DMS153 treated with DMSO at 0.1 percent for 48 hours (cell line): ENCODE results near the gene HLA-DPB1.
"Not testable (repeated sequence)": the region's sequence is repeated elsewhere in the genome, so short reads cannot be mapped to it uniquely, and the experiment has no call there.

ENCODE experiments used
- DNase-seq: peaks from one replicate; lab custom pipeline; 2025; ENCODE audit not compliant: unreplicated experiment; lab: John Stamatoyannopoulos, UW

HLA-DPB1 gene

DNA sequence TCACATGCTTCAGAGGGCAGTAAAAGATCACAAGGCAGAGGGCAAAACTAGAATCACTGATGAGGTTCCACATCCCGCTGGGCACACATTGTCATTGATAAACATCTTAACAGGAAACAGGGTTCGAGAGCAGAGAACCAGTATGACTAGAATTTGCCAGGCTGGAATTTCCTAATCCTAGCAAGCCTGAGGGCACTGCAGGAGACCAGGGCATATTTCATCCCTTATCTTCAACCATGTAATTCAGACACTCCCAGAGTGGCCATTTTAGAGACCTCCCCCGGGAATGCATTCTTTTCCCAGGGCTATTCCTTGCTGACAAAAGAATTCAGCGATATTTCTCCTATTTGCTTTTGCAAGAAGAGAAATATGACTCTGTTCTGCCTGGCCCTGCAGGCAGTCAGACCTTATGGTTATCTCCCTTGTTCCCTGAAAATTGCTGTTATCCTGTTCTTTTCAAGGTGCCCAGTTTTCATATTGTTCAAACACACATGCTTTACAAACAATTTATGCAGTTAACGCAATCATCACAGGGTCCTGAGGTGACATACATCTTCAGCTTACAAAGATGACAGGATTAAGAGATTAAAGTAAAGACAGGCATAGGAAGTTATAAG lies 25.4 kb downstream of the HLA-DPB1 start:
- DNase-seq, result not testable (repeated sequence)

DNA sequence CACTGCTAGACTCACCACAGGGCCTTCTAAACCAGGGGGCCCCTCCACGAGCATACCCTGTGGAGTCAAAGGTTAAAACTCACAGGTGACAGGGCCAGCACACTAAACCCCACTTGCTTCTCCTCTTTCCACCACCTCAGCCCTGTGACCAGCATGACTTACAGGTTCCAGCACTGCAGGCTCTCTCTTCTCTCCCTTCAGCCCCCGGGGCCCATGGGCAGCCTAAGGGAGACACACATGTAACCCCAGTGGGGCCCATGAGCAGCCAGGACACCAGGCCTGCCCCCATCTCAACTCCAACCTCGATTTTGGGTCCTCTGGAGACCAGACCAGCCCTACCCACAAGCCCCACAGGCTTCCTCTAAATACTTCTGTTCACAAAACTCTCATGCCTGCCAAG lies 28.0 kb downstream of the HLA-DPB1 start:
- no peak for DNase-seq

DNA sequence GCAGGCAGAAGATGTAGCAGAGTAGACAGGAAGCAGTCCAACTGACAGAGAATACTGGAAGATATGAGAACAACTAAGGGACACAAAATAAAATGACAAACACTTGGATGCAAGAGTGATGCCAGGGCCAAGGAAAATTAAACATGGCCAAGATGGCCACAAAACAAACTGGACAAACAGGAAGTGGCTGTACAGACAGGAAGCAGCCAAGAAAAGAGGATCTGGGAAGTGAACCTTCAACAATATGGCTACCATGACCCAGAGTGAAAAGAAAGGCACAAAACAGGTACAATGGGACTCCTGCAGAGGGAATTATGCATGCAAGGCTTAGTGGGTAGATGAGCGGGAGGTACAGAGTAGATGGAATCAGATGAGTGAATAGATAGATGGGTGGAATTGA lies 29.1 kb downstream of the HLA-DPB1 start:
- no peak for DNase-seq

DNA sequence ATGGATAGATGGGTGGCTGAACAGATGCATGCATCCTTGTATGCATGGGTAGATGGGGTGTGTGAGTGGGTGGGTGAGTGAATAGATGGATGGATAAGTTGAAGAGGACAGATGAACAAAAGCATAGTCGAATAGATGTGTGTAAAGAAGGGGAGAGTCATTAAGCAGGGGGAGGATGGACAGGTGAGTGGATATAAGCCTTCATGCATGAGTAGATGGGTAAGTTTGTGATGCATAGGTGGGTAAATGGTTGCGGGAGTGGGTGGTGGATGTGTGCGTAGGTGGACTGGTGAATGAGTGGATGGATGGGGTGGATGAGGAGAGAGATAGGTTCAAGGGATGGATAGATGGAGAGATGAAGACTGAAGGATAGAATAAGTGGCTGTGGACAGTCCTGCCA lies 29.6 kb downstream of the HLA-DPB1 start:
- no peak for DNase-seq

DNA sequence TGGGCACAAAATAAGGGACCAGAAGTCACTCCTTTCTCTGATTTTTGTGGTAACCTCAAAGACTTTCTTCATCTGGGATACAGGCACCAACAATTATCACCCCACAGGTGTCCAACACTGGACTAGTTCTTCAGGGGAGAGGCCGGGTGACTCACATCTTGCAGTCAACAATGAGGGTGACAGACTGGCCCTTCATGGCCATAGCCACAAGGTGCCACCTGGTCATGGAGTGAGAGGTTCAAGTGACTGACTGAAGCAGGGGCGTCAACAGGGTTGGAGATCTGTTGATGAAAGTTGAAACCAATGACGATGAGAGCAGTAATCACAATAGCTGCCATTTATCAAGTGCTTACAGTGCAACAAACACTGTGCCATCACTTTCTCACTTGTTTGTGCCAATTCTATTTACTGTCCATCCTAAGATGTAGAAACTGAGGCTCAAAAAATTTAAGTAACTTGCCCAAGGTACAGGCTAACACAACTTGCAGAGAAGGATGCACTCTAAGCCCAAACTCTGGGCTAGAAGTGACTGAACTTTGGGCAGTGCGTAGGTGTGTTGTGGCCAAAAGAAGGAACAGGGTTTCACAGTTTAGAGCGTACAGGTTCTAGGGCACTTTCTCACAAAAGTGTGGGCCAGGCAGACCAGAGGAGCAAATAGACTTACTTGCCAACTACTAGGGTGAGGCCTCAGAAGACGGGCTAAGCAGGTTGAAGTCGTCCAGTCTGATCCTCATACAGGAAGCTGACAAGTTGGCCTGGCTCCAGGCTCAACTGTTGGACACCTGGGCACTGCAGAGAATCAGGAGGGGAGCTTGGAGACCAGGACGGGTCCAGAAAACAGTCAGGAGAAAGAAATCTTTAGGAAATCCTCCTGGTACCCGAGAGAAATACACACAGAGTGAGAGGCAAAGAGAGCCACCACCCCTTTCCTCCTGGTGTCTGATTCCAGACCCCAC lies 30.4 kb downstream of the HLA-DPB1 start:
- DNase-seq, result no peak

DNA sequence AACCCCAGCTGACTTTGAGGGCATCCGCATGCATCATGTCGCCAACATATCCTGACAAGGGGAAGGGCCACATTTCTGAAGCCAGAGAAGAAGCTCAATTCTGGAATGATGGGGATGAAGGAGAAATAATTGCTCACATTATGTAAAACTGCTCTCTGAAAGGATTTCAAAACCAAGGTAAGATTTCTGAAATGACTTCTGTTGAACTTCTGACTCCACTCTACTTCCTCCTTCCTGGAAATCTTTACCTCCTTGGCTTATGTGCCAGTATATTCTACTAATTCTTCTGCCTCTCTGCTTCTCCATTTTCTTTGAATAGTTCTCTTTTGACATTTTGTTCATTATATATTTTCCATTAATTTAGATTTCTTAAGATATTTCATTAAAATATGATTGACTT lies 31.9 kb downstream of the HLA-DPB1 start:
- no peak for DNase-seq

DNA sequence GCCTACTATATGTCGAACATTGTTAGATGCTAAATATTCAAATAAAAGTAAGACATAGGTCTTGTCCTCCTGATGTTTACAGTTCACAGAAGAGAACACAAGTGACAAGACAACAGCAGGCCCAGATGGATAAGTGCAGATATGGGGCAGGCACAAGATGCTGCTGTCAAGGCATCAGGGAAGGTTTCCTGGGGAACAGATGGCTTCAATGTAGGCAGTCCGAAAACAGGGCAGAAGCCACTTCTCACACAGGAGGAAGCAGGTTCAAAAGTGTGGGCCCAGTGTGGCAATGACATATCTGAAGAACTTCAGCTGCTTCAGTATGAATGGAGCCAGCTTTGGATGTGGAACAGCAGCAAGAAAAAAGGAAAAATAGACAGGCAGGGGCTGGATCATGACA lies 32.5 kb downstream of the HLA-DPB1 start:
- no peak for DNase-seq

DNA sequence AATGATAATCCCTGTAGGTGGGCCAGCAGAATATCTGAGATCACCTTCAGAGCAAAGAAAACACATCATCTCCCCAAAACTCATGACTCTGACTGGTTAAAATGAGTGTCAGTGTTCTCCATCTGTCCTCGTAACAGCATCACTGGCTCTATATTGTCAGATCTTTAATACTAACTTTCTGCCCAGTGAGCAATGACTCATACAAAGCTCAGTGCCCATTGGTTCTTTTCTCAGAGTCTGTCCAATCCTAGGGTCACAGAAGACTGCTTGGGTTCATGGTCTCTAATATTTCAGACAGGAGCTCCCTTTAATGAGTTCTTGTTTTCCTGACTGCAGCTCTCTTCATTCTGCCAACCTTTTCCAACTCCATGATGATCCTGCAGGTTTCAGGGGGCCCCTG lies 36.4 kb downstream of the HLA-DPB1 start:
- no peak for DNase-seq

DNA sequence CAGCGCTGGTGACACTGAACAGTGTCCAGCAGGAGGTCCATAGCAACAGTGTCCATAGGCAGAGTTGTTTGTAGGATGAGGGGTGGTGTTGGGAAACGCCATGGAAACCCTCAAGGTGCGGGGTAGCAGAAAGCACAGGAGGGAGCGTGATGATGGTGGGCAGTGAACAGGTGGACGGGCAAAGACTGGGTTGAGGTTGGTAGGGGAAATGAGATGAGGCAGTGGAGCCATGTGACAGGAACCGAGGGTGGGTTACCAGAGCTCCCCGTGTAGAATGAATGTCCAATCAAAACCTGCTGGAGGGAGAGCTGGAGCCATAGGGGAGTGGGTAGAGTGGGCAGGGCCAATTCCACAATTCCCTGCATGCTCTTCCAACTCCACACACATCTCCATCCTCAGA lies 38.0 kb downstream of the HLA-DPB1 start:
- DNase-seq, result no peak

DNA sequence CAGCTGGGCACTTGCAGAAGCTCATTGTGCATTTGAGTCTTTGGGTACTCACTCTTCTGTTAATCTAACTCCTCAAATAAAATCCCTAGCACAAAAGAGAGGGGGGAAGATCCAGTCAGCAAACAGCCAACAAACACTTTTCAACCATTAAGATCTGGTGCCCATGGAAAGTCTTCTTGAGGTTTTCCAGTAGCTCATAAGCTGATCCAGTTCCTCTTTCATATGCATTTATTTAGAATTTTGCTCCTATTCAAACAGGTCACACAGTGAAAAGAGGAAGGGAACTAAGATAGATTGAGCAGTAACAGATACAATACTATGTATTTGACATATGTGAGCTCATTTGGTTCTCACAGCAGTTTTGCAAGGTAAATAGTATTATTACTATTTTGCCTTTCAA lies 38.6 kb downstream of the HLA-DPB1 start:
- no peak for DNase-seq

DNA sequence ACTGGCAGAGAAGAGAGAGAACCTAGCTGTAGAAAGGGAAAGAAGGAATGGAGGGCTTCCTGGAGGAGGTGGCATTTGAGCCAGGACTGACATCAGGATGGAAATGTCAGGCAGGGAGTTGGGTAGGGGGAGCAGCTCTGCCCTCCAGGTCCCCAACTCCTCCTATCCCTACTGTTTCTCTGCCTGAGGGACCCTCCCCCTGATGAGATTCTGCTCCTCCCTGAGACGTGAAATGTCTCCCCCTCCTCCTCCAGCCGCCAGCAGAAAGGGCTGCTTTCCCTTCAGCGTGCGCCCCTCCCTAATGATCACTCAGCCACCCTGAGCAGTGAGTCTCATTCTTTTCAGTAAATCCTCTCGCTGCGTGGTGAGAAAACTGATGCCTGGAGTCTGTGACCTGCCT lies 40.6 kb downstream of the HLA-DPB1 start:
- DNase-seq, result no peak

DNA sequence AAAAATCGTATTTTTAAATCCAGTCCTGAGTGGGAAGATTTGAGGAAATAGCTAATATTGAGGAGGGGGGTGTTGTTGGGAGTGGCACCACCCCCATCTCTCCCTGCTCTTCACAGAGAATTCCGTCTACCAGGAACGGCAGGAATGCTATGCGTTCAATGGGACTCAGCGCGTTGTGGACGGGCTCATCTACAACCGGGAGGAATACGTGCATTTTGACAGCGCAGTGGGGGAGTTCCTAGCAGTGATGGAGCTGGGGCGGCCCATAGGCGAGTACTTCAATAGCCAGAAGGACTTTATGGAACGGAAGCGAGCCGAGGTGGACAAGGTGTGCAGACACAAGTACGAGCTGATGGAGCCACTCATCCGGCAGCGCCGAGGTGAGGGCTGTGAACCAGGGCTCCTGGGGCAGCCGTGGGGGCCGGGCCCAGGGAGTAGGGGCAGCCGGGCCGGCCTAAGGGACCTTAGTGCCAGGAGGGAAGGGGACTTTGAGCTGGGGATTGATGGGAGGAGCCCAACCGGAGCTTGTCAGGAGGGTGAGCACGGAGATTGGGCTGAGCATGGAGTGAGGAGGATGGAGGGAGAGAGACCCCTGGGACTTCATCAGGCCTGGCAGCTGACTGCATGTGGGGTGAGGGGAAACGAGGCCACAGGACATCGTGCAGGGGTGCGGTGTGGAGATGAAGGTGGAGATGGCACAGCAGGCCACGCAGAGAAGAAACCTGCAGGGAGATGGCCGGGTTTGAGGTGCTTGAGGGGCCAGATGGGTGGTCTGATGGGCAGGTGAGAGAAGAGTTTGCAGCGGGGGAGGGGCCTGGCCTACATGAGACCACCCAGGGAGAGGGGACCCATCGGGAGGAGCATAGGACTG lies 41.3 kb downstream of the HLA-DPB1 start:
- DNase-seq, result no peak

DNA sequence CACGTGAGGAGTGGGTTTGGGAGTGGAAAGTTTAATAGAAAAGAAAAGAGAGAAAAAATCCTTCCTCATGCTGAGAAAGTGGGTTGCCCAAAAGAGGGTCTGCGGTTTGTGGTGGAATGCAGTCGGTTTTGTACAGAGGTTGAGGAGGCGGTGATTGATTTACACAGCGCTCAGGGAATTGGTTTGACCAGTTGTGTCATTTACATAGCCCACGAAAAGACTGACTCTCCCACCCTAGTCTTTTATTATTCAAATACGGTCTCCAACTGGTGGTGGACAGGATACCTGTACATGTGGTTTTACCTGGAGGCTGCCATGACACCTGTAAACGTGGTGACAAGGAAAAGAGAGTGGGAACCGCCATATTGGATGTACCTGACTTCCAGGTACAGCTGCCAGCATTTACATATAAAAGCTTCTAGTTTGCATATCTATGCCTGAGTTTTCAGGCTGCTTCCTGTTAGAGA lies 42.1 kb downstream of the HLA-DPB1 start:
- no peak for DNase-seq

DNA sequence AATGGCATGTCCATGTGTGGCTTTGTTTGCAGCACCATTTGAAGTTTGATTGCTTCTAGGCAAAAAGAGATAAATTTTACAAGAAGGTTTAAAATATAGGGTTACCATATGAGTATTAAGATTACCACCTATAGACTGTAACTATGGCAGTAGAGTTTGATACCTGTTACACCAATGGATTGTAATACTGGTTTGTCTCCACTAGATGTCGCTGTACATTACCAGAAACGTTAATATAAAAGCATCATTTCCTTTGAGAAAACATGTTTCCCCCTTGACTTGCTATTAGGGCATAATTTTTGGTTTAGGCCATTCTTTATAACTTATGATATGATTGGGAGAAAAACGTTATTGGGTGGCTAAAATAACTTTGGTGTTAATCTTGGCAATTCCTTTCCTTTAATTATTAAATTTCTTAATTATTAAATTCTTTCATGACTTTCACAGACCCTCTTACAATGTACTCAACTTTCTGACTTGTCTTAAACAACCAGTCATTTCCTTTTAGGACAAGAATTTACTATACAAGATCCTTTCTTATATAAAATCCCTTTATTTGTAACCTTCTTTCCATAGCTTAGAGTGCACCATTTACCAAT lies 42.8 kb downstream of the HLA-DPB1 start:
- peak; percentile 55 for DNase-seq

DNA sequence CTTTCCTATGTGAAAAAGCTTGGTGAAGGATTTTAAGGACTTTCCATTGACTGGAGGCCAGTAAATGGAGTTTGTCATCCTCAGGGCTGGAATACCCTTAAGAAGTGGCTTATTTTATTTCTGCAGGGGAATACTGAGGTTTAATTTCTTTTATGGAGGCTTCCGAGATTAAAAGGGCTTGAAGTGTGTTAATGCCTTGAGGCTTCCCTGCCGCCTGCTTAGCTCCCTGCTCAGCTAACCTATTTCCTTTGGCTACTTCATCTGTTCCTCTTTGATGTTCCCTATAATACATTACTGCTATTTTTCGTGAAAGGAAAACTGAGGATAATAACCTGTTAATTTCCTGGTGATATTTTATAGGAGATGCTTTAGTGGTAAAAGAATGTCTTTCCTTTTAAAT lies 44.2 kb downstream of the HLA-DPB1 start:
- DNase-seq, result no peak

DNA sequence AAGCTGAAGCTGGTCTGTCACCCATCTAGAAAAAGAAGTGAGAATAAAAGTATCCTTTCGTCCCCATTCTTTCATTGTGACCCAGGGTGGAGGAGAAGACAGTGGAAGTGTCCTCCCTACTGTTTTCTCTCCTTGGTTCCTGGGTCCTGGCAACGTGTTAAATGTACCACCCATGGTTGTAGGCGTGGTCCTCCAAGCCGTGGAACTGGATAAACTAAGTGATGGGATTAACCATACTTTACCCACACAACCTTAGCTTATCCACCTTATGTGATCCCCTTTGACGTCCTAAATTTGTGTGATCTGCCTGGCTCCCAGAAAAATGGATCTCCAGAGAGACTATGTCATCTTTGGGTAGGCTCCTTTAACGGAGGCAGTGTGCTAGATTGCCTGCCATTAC lies 47.4 kb downstream of the HLA-DPB1 start:
- no peak for DNase-seq

DNA sequence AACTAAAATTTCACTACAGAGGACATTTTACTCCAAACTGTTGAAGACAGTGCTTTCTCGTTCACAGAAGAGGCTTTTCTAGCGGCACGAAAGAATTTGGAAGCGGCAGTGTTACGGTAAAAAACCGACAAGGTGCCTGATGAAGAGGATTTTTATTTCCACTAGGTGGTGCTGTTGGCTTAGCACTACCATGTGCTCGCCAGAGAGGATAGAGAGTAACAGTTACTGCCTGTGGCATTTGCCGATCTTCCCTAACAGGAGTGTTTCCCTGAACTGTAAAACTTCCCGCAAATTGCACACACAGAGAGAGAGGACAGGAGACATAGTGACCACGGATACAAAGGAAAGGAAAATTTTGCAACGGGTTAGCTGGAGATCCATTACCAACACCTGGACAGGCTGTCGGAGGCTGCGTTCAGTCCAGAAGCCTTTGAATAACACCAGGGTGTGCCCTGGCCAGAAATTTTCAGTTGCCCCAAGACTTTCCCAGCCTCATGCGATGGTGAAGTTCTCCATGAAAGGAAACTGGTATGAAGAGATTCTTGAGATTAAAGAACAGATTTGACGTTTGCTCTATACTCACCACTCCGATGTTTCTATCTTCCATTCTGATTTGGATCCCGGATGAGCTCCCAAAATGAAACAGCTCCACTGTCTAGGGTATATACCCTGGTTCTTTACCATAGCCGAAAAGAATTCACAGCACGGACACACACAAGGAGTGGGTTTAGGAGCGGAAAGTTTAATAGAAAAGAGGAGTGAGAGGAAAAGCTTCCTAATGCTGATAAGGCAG lies 48.1 kb downstream of the HLA-DPB1 start:
- peak; percentile 12 for DNase-seq

DNA sequence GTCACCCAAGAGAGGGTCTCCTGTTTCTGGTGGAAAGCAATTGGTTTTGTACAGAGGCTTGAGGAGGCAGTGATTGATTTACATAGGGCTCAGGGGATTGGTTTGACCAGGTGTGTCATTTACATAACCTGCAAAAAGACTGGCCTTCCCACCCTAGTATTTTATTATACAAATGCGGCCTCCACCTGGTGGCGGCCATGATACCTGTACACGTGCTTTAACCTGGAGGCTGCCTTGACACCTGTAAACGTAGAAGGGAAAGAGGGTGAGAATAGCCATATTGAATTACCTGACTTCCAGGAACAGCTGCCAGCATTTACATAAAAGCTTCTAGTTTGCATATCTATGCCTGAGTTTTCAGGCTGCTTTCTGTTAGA lies 48.7 kb downstream of the HLA-DPB1 start:
- DNase-seq, result no peak

DNA sequence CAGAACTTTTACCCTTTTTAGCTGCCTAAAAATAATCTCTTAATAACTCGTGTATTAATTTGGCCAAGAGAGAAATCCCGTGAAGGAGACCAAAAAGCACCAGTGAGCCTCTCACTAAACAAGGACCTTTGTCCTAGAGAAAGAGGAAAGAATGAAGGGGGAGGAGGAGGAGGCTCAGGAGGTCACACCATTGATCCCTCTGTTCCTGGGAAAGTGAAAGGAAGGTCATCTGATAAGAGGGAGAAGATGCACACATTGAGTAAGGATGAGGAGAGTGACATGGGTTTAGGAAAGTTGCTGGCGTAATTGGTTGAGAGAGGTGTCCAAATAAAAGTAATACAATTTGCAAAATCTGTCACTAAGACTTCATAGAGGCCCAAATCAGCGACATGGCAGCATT lies 49.2 kb downstream of the HLA-DPB1 start:
- DNase-seq, result no peak

DNA sequence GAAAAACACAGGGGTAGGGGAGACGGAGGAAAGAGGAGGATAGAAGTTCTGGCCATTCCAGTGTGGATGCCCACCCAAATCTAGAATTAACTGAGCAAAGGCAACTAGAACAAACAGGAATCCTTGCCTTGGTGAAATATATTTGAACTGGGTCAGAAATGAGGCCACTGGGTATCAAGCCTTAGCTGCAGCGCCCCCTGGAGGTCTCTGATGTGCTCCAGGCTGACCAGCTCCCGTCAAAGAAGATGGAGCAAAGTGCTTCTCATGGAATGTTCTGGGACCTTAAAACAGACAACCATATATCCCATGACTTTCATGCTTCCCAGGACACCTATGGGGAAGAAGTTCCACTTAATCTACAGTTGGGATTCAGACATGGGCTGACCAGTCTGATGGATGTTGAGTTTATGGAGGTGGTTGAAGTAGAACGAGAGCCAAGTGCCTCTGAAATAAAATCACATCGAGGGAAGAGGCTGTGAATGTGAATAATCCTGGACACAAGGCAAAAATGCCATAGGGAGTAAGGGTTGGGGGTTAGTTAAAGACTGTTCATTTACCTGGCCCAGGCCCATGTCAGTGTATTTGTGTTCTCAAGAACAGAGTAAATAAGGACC lies 50.4 kb downstream of the HLA-DPB1 start:
- no peak for DNase-seq
